Neural progenitor cell (in vitro differentiated cells): Measurements from ENCODE around the gene PMEPA1. TPM values are rescaled to one million over a fixed set of nuclear protein-coding genes. Genes with fewer than 3 reads are reported as not detected.
A peak's percentile ranks its signal among the peaks of the same experiment; 100 is the strongest.

Source experiments
- DNase-seq: peaks from one replicate; pipeline ENCODE4 v3.0.0-alpha.2; 2016; ENCODE audit warnings: low spot score
- H2AFZ ChIP-seq: fragments of 200-600 bp; sonication (generic); replicated peaks from 2 replicates; pipeline ENCODE4 v1.6.1; 2016; ENCODE audit warnings: antibody characterized with exemption
- H3F3A ChIP-seq: fragments of 200-600 bp; sonication (generic); 2 replicates; pipeline ENCODE4 v1.6.1; 2016; ENCODE audit warnings: antibody characterized with exemption, low read depth
- H3K27ac ChIP-seq: fragments of 200-600 bp; sonication (generic); 2 replicates; pipeline ENCODE4 v1.5.1; 2016; ENCODE audit warnings: mild to moderate bottlenecking
- H3K27me3 ChIP-seq: fragments of 200-600 bp; sonication (generic); 2 replicates; pipeline ENCODE4 v1.6.1; 2016; ENCODE audit warnings: mild to moderate bottlenecking, moderate library complexity
- H3K36me3 ChIP-seq: fragments of 200-600 bp; sonication (generic); 2 replicates; pipeline ENCODE4 v1.5.1; 2016
- H3K4me1 ChIP-seq: fragments of 200-600 bp; sonication (generic); 2 replicates; pipeline ENCODE4 v1.6.1; 2016; ENCODE audit warnings: mixed run types
- H3K4me2 ChIP-seq: fragments of 200-600 bp; sonication (generic); 2 replicates; pipeline ENCODE4 v1.6.1; 2016
- H3K4me3 ChIP-seq: fragments of 200-600 bp; sonication (generic); 2 replicates; pipeline ENCODE4 v1.5.1; 2016
- H3K79me2 ChIP-seq: fragments of 200-600 bp; sonication (generic); 2 replicates; pipeline ENCODE4 v1.6.1; 2016; ENCODE audit warnings: low read depth
- H3K9ac ChIP-seq: fragments of 200-600 bp; sonication (generic); 2 replicates; pipeline ENCODE4 v1.6.1; 2016
- H3K9me3 ChIP-seq: fragments of 200-600 bp; sonication (generic); 2 replicates; pipeline ENCODE4 v1.5.1; 2016; ENCODE audit warnings: low read depth
- H4K20me1 ChIP-seq: fragments of 200-600 bp; sonication (generic); 2 replicates; pipeline ENCODE4 v1.6.1; 2016; ENCODE audit warnings: low read depth
- H3K27ac Mint-ChIP-seq: 3 replicates; pipeline ENCODE4 v1.8.0; 2021; ENCODE audit warnings: mixed read lengths
- H3K27me3 Mint-ChIP-seq: 2 replicates; pipeline ENCODE4 v1.8.0; 2022; ENCODE audit warnings: low read depth, mild to moderate bottlenecking, inconsistent platforms, moderate library complexity, mixed read lengths; ENCODE audit not compliant: insufficient read depth
- H3K36me3 Mint-ChIP-seq: 3 replicates; pipeline ENCODE4 v1.8.0; 2021; ENCODE audit warnings: mixed read lengths
- H3K4me1 Mint-ChIP-seq: 3 replicates; pipeline ENCODE4 v1.8.0; 2021; ENCODE audit warnings: mixed read lengths
- H3K4me3 Mint-ChIP-seq: 3 replicates; pipeline ENCODE4 v1.8.0; 2021; ENCODE audit warnings: mild to moderate bottlenecking, moderate library complexity, mixed read lengths
- H3K9me3 Mint-ChIP-seq: 3 replicates; pipeline ENCODE4 v1.8.0; 2020; ENCODE audit warnings: mixed read lengths
- EZH2 ChIP-seq: fragments of 200-600 bp; sonication (generic); IDR thresholded peaks from 2 replicates; pipeline ENCODE4 v1.6.1; 2017; ENCODE audit warnings: antibody characterized with exemption, mild to moderate bottlenecking, moderate library complexity
- EZH2phosphoT487 ChIP-seq: fragments of 200-600 bp; sonication (generic); IDR thresholded peaks from 2 replicates; pipeline ENCODE4 v1.6.1; 2017; ENCODE audit warnings: antibody characterized with exemption
- total RNA-seq: library from RNA; depleted of rRNA; stranded (reverse); fragments of >200 nt; gene quantifications from 2 replicates; pipeline ENCODE4 v1.2.3, GENCODE V29; 2015; ENCODE audit warnings: low replicate concordance
- TF ChIP-seq, protein P1 (sequence below): fragments of 200-600 bp; sonication (generic); IDR thresholded peaks from 2 replicates; pipeline ENCODE4 v1.5.1; 2017; ENCODE audit warnings: antibody characterized with exemption, mild to moderate bottlenecking

The PMEPA1 gene
- total RNA-seq, 1 donor from 2014 or later, result 1.7 TPM

DNA sequence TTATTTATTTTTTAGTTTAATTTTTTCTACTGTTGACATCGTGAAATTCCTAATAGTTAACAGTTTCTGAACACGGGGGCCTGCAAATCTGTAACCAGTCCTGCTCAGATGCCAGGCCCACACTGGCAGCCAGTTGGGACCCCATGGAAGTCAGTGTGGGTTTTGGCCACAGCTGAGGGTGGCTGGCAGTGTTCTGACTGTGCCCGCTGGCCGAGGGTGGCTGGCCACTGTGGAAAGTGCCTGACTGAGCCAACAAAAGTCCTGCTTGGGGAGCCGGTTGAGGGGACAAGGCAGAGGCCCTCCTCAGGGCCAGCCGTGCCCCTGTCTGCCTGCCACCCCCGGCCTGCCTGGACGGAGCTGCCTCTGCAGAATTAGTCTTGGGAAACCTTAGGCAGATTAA is 4.1 kb upstream of the PMEPA1 start:
- DNase-seq, result no peak

DNA sequence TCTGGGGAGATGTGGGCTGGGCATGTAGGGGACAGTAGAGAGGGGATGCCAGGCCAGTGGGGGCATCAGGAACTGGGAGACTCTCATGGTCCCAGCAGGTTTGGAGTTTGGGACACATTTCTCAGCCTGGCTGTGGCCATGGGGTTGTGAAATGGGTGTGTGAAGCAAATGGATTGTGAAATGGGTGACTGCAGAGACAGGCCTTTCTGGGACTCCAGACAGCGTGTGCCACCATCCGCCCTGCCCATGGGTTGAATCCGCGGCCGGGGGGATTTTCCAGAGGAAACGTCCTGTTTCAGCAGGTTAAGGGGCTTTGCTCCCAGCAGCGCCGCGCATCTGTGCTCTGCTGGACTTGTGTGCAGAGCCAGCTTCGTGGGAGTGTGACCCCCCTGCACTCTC is 3.7 kb upstream of the PMEPA1 start:
- no peak overlapping the region for H3K4me2 ChIP-seq
- H3K4me3 Mint-ChIP-seq, result no peak overlapping the region
- H3K27ac ChIP-seq, result no peak overlapping the region
- no peak overlapping the region for H2AFZ ChIP-seq
- DNase-seq, result no peak
- no peaks in the 10 kb centered on the region for H3K9me3 ChIP-seq
- peaks cover 54% of the 10 kb centered on the region for H3K27me3 ChIP-seq
- H3K36me3 Mint-ChIP-seq, result no peaks in the 10 kb centered on the region
- no peak overlapping the region for H3K4me3 ChIP-seq
- TF ChIP-seq, protein P1, sequence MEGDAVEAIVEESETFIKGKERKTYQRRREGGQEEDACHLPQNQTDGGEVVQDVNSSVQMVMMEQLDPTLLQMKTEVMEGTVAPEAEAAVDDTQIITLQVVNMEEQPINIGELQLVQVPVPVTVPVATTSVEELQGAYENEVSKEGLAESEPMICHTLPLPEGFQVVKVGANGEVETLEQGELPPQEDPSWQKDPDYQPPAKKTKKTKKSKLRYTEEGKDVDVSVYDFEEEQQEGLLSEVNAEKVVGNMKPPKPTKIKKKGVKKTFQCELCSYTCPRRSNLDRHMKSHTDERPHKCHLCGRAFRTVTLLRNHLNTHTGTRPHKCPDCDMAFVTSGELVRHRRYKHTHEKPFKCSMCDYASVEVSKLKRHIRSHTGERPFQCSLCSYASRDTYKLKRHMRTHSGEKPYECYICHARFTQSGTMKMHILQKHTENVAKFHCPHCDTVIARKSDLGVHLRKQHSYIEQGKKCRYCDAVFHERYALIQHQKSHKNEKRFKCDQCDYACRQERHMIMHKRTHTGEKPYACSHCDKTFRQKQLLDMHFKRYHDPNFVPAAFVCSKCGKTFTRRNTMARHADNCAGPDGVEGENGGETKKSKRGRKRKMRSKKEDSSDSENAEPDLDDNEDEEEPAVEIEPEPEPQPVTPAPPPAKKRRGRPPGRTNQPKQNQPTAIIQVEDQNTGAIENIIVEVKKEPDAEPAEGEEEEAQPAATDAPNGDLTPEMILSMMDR, result no peak
- TF ChIP-seq EZH2phosphoT487 (no peak), EZH2 (no peak)
- H3K27ac Mint-ChIP-seq, result peak overlapping the region; percentile 89
- peaks cover 14% of the 10 kb centered on the region for H3K27me3 Mint-ChIP-seq
- peaks cover 9% of the 10 kb centered on the region for H3K4me1 ChIP-seq
- H3K4me1 Mint-ChIP-seq, result peaks cover 37% of the 10 kb centered on the region
- peaks cover 4% of the 10 kb centered on the region for H3F3A ChIP-seq
- H4K20me1 ChIP-seq, result peaks cover 21% of the 10 kb centered on the region
- no peaks in the 10 kb centered on the region for H3K79me2 ChIP-seq
- no peaks in the 10 kb centered on the region for H3K9me3 Mint-ChIP-seq
- H3K9ac ChIP-seq, result no peak overlapping the region
- no peaks in the 10 kb centered on the region for H3K36me3 ChIP-seq

More for the DNA sequence above, 4.1 kb upstream of the PMEPA1 start:
- no peak overlapping the region for H3K4me2 ChIP-seq
- no peak overlapping the region for H3K4me3 Mint-ChIP-seq
- H3K9ac ChIP-seq, result no peak overlapping the region
- no peaks in the 10 kb centered on the region for H3K9me3 ChIP-seq
- H2AFZ ChIP-seq, result no peak overlapping the region
- H3K36me3 Mint-ChIP-seq, result no peaks in the 10 kb centered on the region
- H3K27ac Mint-ChIP-seq, result no peak overlapping the region
- peaks cover 10% of the 10 kb centered on the region for H3K27me3 Mint-ChIP-seq
- H3K27me3 ChIP-seq, result peaks cover 51% of the 10 kb centered on the region
- TF ChIP-seq EZH2phosphoT487 (no peak), EZH2 (no peak)
- TF ChIP-seq, protein P1, result no peak
- no peaks in the 10 kb centered on the region for H3K79me2 ChIP-seq
- H3K4me1 ChIP-seq, result peaks cover 9% of the 10 kb centered on the region
- H3K9me3 Mint-ChIP-seq, result no peaks in the 10 kb centered on the region
- H4K20me1 ChIP-seq, result peaks cover 17% of the 10 kb centered on the region
- H3K4me3 ChIP-seq, result no peak overlapping the region
- H3K27ac ChIP-seq, result no peak overlapping the region
- H3K4me1 Mint-ChIP-seq, result peaks cover 34% of the 10 kb centered on the region
- H3F3A ChIP-seq, result no peaks in the 10 kb centered on the region
- H3K36me3 ChIP-seq, result no peaks in the 10 kb centered on the region

DNA sequence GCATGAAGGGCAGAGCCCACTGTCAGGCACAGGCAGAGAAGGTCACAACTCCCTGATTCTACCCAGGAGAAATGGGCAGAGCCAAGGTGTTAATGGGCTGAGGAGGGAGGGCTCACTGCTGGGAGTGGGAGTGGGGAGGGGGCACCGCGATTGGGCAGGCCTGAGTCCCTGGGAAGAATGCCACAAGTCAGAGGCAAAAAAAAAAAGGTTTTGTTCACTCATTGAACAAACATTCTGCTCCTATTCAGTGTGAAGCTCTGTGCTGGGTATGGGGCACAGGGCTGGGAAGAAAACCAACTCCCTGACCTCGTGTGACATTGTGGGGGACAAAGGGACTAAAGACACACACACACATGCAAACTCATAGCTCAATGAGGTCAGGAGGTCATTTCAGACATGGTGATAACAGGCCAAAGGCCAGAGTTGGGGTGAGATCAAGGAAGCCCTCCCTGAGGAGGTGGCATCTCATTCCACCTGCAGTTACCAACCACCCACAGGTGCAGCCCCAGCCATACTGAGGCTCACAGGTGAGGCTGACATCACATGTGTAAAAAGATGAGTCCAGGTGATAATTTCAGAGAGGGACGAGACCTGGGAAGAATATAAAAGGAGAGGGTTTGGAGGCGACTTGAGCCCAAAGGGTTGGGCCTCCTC is 3.2 kb upstream of the PMEPA1 start:
- no peak overlapping the region for H2AFZ ChIP-seq
- H3K27me3 Mint-ChIP-seq, result peaks cover 17% of the 10 kb centered on the region
- H3K4me2 ChIP-seq, result no peak overlapping the region
- no peaks in the 10 kb centered on the region for H3K9me3 ChIP-seq
- no peak overlapping the region for H3K27ac ChIP-seq
- peaks cover 57% of the 10 kb centered on the region for H3K27me3 ChIP-seq
- no peak overlapping the region for H3K9ac ChIP-seq
- no peak for DNase-seq
- peaks cover 26% of the 10 kb centered on the region for H4K20me1 ChIP-seq
- H3K27ac Mint-ChIP-seq, result peak overlapping the region; percentile 89
- TF ChIP-seq EZH2 (no peak), EZH2phosphoT487 (no peak)
- TF ChIP-seq, protein P1, result no peak
- peaks cover 9% of the 10 kb centered on the region for H3K4me1 ChIP-seq
- no peak overlapping the region for H3K4me3 ChIP-seq
- H3K36me3 Mint-ChIP-seq, result no peaks in the 10 kb centered on the region
- no peaks in the 10 kb centered on the region for H3K36me3 ChIP-seq
- peaks cover 40% of the 10 kb centered on the region for H3K4me1 Mint-ChIP-seq
- H3K4me3 Mint-ChIP-seq, result peak overlapping the region; percentile 41
- H3F3A ChIP-seq, result peaks cover 10% of the 10 kb centered on the region
- H3K79me2 ChIP-seq, result no peaks in the 10 kb centered on the region
- no peaks in the 10 kb centered on the region for H3K9me3 Mint-ChIP-seq
